HCT116 (cell line): ENCODE results near the gene ADAM11. TPM values are rescaled to one million over a fixed set of nuclear protein-coding genes. Genes with fewer than 3 reads are reported as not detected.

Experiments used
- ATAC-seq: fragments of 200-7000 bp; cut with Tn5 transposase; 2 replicates; pipeline ENCODE4 v1.9.1; 2020; ENCODE audit warnings: mild to moderate bottlenecking, moderate library complexity
- BruUV-seq: library from RNA; stranded (reverse); fragments of 400-500 nt; replicated peaks from 2 replicates; lab custom pipeline; 2021; lab: Mats Ljungman, UMichigan
- CTCF ChIA-PET: fragments of 300-600 bp; sonication (Branson Sonifier 250); formaldehyde crosslinking; loops from one replicate; lab custom pipeline; 2021; ENCODE audit warnings: antibody characterized with exemption; lab: Charles Lee
- POLR2A ChIA-PET: fragments of 300-600, 350-600 bp; sonication (Branson Sonifier 250); formaldehyde crosslinking; loops from one replicate; lab custom pipeline; 2021; ENCODE audit warnings: antibody characterized with exemption; lab: Charles Lee
- RAD21 ChIA-PET, 2 experiments: fragments of 300-600 bp; sonication (Branson Sonifier 250); formaldehyde crosslinking; loops; one replicate each; lab custom pipeline; 2023; ENCODE audit warnings: low total read pairs in 2 of 2; ENCODE audit not compliant: uncharacterized antibody in 2 of 2, unreplicated experiment in 2 of 2, low non-redundant PET in 1 of 2; lab: Charles Lee
- DNase-seq: peaks from one replicate; pipeline ENCODE4 v3.0.0-alpha.2; 2010; ENCODE audit warnings: low read depth, low spot score
- H2AFZ ChIP-seq: fragments of 200-600 bp; shearing (Covaris generic), sonication (generic); 2 replicates; pipeline ENCODE4 v1.6.1; 2017; ENCODE audit warnings: low read depth, mixed run types, mixed read lengths, antibody characterized with exemption, low read length; ENCODE audit not compliant: poor library complexity, severe bottlenecking
- H3K27ac ChIP-seq: 2 replicates; pipeline ENCODE4 v1.5.1; 2012; ENCODE audit warnings: low read depth, low read length
- H3K27me3 ChIP-seq: fragments of 200-600 bp; sonication (generic); 2 replicates; pipeline ENCODE4 v1.6.1; 2016; ENCODE audit warnings: mixed run types, low read length, mixed read lengths; ENCODE audit not compliant: insufficient read depth
- H3K36me3 ChIP-seq, 2 experiments: fragments of 200-500 bp in 1 of 2; fragments of 200-600 bp in 1 of 2; sonication (Bioruptor generic) in 1 of 2; sonication (generic) in 1 of 2; 2 replicates each; pipeline versions ENCODE4 v1.5.1 to v1.6.1; 2014 to 2016; ENCODE audit warnings: low read length in 2 of 2, inconsistent platforms in 1 of 2, mixed read lengths in 1 of 2, mixed run types in 1 of 2; ENCODE audit not compliant: insufficient read depth in 2 of 2, control insufficient read depth in 1 of 2
- H3K4me1 ChIP-seq, 2 experiments: fragments of 200-600 bp in 1 of 2; sonication (generic) in 1 of 2; 2 replicates each; pipeline versions ENCODE4 v1.5.1 to v1.6.1; 2012 to 2017; ENCODE audit warnings: low read length in 2 of 2, inconsistent platforms in 1 of 2, mild to moderate bottlenecking in 1 of 2, mixed read lengths in 1 of 2, mixed run types in 1 of 2, moderate library complexity in 1 of 2; ENCODE audit not compliant: insufficient read depth in 2 of 2, control insufficient read depth in 1 of 2
- H3K4me2 ChIP-seq: fragments of 200-600 bp; sonication (generic); 2 replicates; pipeline ENCODE4 v1.6.1; 2017; ENCODE audit warnings: mixed run types, low read length, mixed read lengths
- H3K4me3 ChIP-seq, 2 experiments: fragments of 200-600 bp in 1 of 2; sonication (generic) in 1 of 2; replicated peaks in 1 of 2; 2 replicates each; pipeline ENCODE4 v1.5.1; 2011 to 2016; ENCODE audit warnings: low read length in 2 of 2, control low read depth in 1 of 2, low read depth in 1 of 2, mild to moderate bottlenecking in 1 of 2, mixed read lengths in 1 of 2, mixed run types in 1 of 2
- H3K79me2 ChIP-seq: fragments of 200-600 bp; sonication (generic); 2 replicates; pipeline ENCODE4 v1.6.1; 2017; ENCODE audit warnings: mild to moderate bottlenecking, mixed run types, low read length, moderate library complexity, mixed read lengths; ENCODE audit not compliant: insufficient read depth
- H3K9ac ChIP-seq: fragments of 200-600 bp; sonication (generic); 2 replicates; pipeline ENCODE4 v1.6.1; 2016; ENCODE audit warnings: low read length, mixed read lengths
- H3K9me2 ChIP-seq: fragments of 200-600 bp; sonication (generic), shearing (Covaris generic); 2 replicates; pipeline ENCODE4 v1.6.1; 2017; ENCODE audit warnings: mixed run types, mild to moderate bottlenecking, moderate library complexity; ENCODE audit not compliant: insufficient read depth
- H3K9me3 ChIP-seq, 2 experiments: fragments of 200-500 bp in 1 of 2; fragments of 200-600 bp in 1 of 2; sonication (Bioruptor generic) in 1 of 2; sonication (generic) in 1 of 2; 2 replicates each; pipeline ENCODE4 v1.6.1; 2014 to 2017; ENCODE audit warnings: low read length in 2 of 2, mixed read lengths in 2 of 2, inconsistent platforms in 1 of 2, low read depth in 1 of 2, mild to moderate bottlenecking in 1 of 2, mixed run types in 1 of 2, moderate library complexity in 1 of 2; ENCODE audit not compliant: control insufficient read depth in 1 of 2, insufficient read depth in 1 of 2
- H4K20me1 ChIP-seq: fragments of 200-600 bp; sonication (generic), shearing (Covaris generic); 2 replicates; pipeline ENCODE4 v1.6.1; 2017; ENCODE audit warnings: mixed run types, mild to moderate bottlenecking, moderate library complexity; ENCODE audit not compliant: insufficient read depth
- CBX3 ChIP-seq: IDR thresholded peaks from 2 replicates; pipeline ENCODE4 v1.6.1; 2012; ENCODE audit warnings: low read depth
- CEBPB ChIP-seq: IDR thresholded peaks from 2 replicates; pipeline ENCODE4 v1.6.1; 2012; ENCODE audit warnings: low read depth
- CTCF ChIP-seq, 3 experiments: fragments of 200-600 bp in 1 of 3; sonication (generic) in 1 of 3; IDR thresholded peaks in 2 of 3; conservative IDR thresholded peaks in 1 of 3; 2 replicates each; pipeline ENCODE4 v1.5.1; 2012 to 2017; ENCODE audit warnings: low read depth in 2 of 3, low read length in 2 of 3, antibody characterized with exemption in 1 of 3, borderline replicate concordance in 1 of 3, control low read depth in 1 of 3, mild to moderate bottlenecking in 1 of 3, mixed read lengths in 1 of 3, mixed run types in 1 of 3, moderate library complexity in 1 of 3; ENCODE audit not compliant: insufficient read depth in 1 of 3
- EGR1 ChIP-seq: IDR thresholded peaks from 2 replicates; pipeline ENCODE4 v1.6.1; 2012; ENCODE audit warnings: low read depth
- ELF1 ChIP-seq: IDR thresholded peaks from 2 replicates; pipeline ENCODE4 v1.6.1; 2012; ENCODE audit warnings: low read depth, borderline replicate concordance
- JUND ChIP-seq: IDR thresholded peaks from 2 replicates; pipeline ENCODE4 v1.6.1; 2012
- POLR2AphosphoS5 ChIP-seq: IDR thresholded peaks from 2 replicates; pipeline ENCODE4 v1.6.1; 2011; ENCODE audit warnings: mild to moderate bottlenecking, low read depth, low read length, moderate library complexity
- RAD21 ChIP-seq: IDR thresholded peaks from 2 replicates; pipeline ENCODE4 v1.6.1; 2012; ENCODE audit warnings: low read depth, mild to moderate bottlenecking
- SRF ChIP-seq: IDR thresholded peaks from 2 replicates; pipeline ENCODE4 v1.6.1; 2012; ENCODE audit warnings: low read depth
- TCF7L2 ChIP-seq: IDR thresholded peaks from 2 replicates; pipeline ENCODE4 v1.7.0; 2011; ENCODE audit warnings: borderline replicate concordance, inconsistent platforms; ENCODE audit not compliant: insufficient read depth, insufficient read length; ENCODE audit errors: extremely low read depth
- ZFX ChIP-seq: fragments of 450-650 bp; IDR thresholded peaks from 2 replicates; pipeline ENCODE4 v1.6.1; 2017
- ZNF274 ChIP-seq: fragments of 200-500 bp; sonication (Bioruptor generic); IDR thresholded peaks from 2 replicates; pipeline ENCODE4 v1.6.1; 2014; ENCODE audit warnings: mild to moderate bottlenecking, low read depth, low read length, inconsistent platforms
- intact Hi-C: fragments of 100-400 bp; cut with micrococcal nuclease; formaldehyde crosslinking; loops from 2 replicates; pipeline ENCODE4 v1.10.0; 2022
- total RNA-seq: library from RNA; stranded (reverse); gene quantifications from one replicate; pipeline ENCODE4 v1.2.1, GENCODE V29; 2021; ENCODE audit not compliant: unreplicated experiment

ADAM11 gene
- total RNA-seq, 1 experiment from 2014 or later: 7.7 TPM

GRCh38 chr17:44719444-44719843 is 39.3 kb upstream of the ADAM11 start:
- Histone ChIP-seq H3K9me3 (no peaks in the 10 kb centered on the region), H3K4me1 (no peaks in the 10 kb centered on the region), H4K20me1 (no peaks in the 10 kb centered on the region), H3K27ac (no peak overlapping the region), H3K36me3 (peaks cover 2 to 11% of the 10 kb centered on the region in 2 experiments; a peak in 2 of 4 replicates), H3K4me3 (no peak overlapping the region), H3K79me2 (peaks cover 6% of the 10 kb centered on the region; the same call in 1 of the 2 replicates), H3K9ac (no peak overlapping the region), H2AFZ (no peak overlapping the region), H3K27me3 (no peaks in the 10 kb centered on the region), H3K4me2 (no peak overlapping the region), H3K9me2 (no peaks in the 10 kb centered on the region)
- no TSS peak for BruUV-seq
- ATAC-seq (no peak), DNase-seq (no peak)
- ChIA-PET RAD21 (no interaction called here), CTCF (no interaction called here), POLR2A (no interaction called here)
- intact Hi-C loops: no loop called here
- no peak for TF ChIP-seq ZNF274
- TF ChIP-seq CBX3: no peak
- TF ChIP-seq SRF: no peak
- TF ChIP-seq JUND: no peak
- TF ChIP-seq RAD21: no peak
- TF ChIP-seq TCF7L2: no peak
- TF ChIP-seq ELF1: no peak
- TF ChIP-seq ZFX: no peak
- no peak for TF ChIP-seq EGR1
- TF ChIP-seq POLR2AphosphoS5: no peak
- TF ChIP-seq CTCF (IDR thresholded peaks at IDR 0.05 in 2 of 3, conservative IDR thresholded peaks at IDR 0.05 in 1 of 3; ENCODE audit: borderline replicate concordance in 1 of 3, insufficient read depth in 1 of 3, low read depth in 2 of 3, low read length in 2 of 3): no peak
- no peak for TF ChIP-seq CEBPB
